ENCODE measurements around the gene KIRREL1.

- TF ChIP-seq CTCF (conservative IDR thresholded peaks at IDR 0.05) (no peak), ZFX (IDR thresholded peaks at IDR 0.05) (no peak)
Measured at GRCh38 chr1:157988002-157988401, 5.4 kb upstream of the KIRREL1 start.

Measured in C4-2B (cell line).